H54 (cell line): Measurements from ENCODE around the gene SMTNL1.
"Not testable (repeated sequence)": the region's sequence is repeated elsewhere in the genome, so short reads cannot be mapped to it uniquely, and the experiment has no call there.

ENCODE experiments used
- DNase-seq: peaks from one replicate; pipeline ENCODE4 v3.0.0; 2011; ENCODE audit warnings: low spot score, mixed read lengths; ENCODE audit not compliant: insufficient read length
- FAIRE-seq: peaks from 3 replicates; lab custom pipeline; 2011; peaks lifted over from hg19 to GRCh38; lab: Jason Lieb, UNC
- POLR2A ChIP-seq: IDR thresholded peaks from 2 replicates; pipeline ENCODE4 v1.6.1; 2011; ENCODE audit warnings: low read depth, mild to moderate bottlenecking, low read length

The SMTNL1 gene

GRCh38 chr11:57515332-57516060, 21.9 kb upstream of the SMTNL1 start, which contains the start of gene SLC43A1:
Gene SLC43A1, minus strand, starts transcription at chr11:57515702. Its CDS starts 1,591 bp downstream, at chr11:57514111.
- peak; percentile 60 for DNase-seq
- no peak for FAIRE-seq
- TF ChIP-seq POLR2A: no peak

DNA sequence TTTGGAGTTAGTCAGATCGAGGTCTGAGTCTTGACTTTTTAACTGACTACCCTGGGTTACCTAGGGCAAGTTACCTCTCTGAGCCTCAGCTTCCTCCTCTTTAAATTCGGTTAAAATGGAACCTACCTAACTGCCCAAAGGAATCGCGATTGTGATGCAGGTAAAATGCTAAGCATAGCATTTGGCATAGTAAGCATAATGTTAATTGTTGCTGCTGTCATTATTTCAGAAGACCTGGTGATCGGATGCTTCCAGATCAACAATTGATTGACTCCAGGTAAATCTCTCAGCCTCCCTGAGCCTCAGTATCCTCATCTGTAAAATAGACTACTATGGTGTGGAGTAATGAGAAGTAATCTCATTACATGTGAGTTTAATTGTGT, 21.3 kb upstream of the SMTNL1 start:
- DNase-seq: no peak
- no peak for FAIRE-seq
- TF ChIP-seq POLR2A: no peak

DNA sequence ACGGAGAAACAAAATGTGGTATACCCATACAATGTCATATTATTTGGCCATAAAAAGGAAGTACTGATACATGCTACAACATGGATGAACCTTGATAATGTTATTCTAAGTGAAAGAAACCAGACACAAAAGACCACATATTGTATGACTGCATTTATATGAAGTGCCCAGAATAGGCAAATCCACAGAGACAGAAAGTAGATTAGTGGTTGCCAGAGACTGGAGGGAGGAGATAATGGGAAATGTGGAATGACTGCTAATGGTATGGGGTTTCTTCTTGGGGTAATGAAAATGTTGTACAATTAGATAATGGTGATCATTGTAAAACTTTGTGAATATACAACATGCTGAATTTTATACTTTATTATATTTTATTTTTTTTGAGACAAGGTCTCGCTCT, 16.3 kb upstream of the SMTNL1 start:
- no peak for TF ChIP-seq POLR2A
- FAIRE-seq (no peak), DNase-seq (no peak)

DNA sequence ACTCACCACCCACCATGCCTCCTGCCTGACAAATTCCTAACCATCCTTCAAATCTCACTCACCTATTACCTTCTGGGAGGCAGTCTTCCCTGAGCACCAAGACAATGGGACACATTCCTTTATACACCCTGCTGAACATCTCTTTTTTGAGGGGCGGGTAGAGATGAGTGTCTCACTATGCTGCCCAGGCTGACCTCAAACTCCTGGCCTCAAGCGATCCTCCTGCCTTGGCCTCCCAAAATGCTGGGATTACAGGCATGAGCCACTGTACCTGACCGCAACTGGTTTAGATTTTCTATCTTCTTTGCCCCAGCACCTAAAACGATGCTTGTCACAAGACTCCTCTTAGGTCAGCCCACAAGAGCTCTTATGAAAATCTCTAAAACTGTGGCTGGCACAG, 14.0 kb upstream of the SMTNL1 start:
- no peak for TF ChIP-seq POLR2A
- DNase-seq: no peak
- no peak for FAIRE-seq

DNA sequence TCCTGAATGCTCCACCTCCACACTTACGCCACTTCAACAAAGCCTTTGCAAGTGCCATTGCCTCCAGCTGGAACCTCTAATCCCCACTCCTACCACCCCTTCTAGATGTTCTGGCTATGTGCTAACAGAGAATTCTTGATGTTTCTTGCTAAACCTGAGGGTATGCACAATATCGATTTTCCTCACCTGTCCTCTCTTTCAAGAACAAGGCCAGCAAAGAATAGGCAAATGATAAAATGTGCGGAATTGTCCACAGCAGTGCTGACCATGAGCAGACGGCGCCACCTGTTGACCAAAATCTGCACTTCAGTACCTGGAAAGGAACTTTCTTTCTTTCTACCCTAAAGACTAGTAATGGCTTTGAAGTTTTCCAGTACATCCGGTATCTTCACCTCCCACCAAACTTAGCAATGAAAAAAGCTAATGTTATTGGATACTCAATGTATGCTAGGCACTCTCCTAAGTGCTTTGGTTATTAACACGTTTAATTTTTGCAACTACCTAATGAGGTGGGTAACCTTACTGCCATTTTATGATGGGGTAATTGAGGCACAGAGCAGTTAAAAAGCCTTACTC, 10.3 kb upstream of the SMTNL1 start:
- no peak for DNase-seq
- TF ChIP-seq POLR2A: no peak
- no peak for FAIRE-seq

DNA sequence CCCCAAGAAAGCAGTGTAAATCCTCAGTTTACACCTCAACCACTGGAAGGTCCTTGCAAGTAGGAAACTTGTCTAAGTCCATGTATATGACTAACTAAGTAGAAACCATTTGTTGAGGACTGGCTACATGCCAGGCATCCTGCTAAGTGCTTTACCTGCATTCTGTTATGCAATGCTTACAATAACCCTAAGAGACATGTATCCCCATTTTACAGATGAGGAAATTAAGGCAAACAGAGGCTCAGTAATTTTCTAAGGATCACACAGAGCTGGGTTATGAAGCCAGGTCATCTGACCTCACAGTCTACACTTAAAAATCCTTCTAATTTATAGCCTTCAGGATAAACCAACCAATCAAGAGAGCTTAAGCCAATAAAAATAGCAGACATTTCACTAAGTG, 8.4 kb upstream of the SMTNL1 start:
- FAIRE-seq (no peak), DNase-seq (no peak)
- no peak for TF ChIP-seq POLR2A

GRCh38 chr11:57530215-57530595, 7.2 kb upstream of the SMTNL1 start:
- DNase-seq (no peak), FAIRE-seq (no peak)
- TF ChIP-seq POLR2A: no peak

DNA sequence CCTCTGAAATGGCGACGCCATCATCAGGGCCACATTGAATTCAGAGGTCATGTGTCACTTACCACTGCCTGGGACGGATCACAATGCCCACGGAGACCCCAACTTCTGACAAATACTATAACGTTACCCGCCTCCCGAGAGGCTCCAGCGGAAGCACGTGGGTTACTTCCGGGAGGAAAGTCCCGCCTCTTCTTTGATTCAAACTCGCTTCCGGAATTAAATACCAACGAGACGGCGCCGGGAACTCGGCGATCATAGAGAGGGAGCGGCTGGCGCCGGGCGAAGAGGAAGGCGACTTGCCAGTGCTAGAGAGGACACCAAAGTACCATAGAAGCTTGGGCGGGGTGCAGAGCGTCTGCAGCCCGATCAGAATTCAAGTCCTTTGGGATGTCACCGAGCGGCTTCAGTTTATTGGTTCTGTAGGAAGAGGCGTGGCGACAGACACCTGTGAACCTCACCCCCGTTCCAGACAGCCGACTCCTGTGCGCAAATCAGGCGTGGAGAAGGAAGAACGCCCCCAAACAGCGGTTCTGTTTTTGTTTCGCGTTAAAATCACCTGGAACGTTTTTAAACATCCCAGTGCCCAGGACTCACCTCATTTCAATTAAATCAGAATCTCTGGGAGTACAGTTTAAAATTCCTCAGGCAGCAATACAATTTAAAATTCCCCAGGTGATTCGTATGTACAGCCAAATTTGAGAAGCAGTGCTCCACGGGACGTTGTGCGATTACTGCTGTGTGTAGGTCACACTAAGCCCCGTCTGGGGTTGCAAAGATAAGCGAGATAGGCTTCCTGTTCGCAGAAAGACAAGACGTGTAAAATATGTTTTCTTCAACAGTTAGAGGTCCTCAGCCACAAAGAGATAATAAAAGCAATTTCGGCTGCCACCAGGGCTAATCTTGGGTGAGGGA, 6.5 kb upstream of the SMTNL1 start, which contains the start of gene TIMM10:
Gene TIMM10 (minus strand): TSS at position 159 of the 912 bp plus-strand sequence. CDS start 565 bp downstream, outside the sequence.
- peak; percentile 84 for DNase-seq
- peak; percentile 52 for FAIRE-seq
- peak; percentile 41 for TF ChIP-seq POLR2A

- not testable (repeated sequence) for FAIRE-seq, DNase-seq
These were observed 2.9 kb upstream of the SMTNL1 start for GRCh38 chr11:57534449-57534848.

- no peak for TF ChIP-seq POLR2A
- FAIRE-seq (no peak), DNase-seq (no peak)
These were observed 1.9 kb downstream of the SMTNL1 start for GRCh38 chr11:57539342-57539741.

GRCh38 chr11:57541169-57541568, 3.8 kb downstream of the SMTNL1 start:
- no peak for TF ChIP-seq POLR2A
- DNase-seq (no peak), FAIRE-seq (no peak)

- FAIRE-seq (no peak), DNase-seq (no peak)
- no peak for TF ChIP-seq POLR2A
These were observed 5.2 kb downstream of the SMTNL1 start for GRCh38 chr11:57542582-57542981.

GRCh38 chr11:57543593-57543992, 6.2 kb downstream of the SMTNL1 start:
- DNase-seq (no peak), FAIRE-seq (no peak)
- no peak for TF ChIP-seq POLR2A

GRCh38 chr11:57544566-57544965, 7.2 kb downstream of the SMTNL1 start:
- FAIRE-seq (no peak), DNase-seq (no peak)
- no peak for TF ChIP-seq POLR2A
